Caki2 (cell line): ENCODE results near the gene RAB3A. TPM values are rescaled to one million over a fixed set of nuclear protein-coding genes. Genes with fewer than 3 reads are reported as not detected.

Source experiments
- DNase-seq: peaks from one replicate; pipeline ENCODE4 v3.0.0-alpha.2; 2015; ENCODE audit warnings: low read depth
- in situ Hi-C: cut with HindIII; loops from 2 replicates; pipeline ENCODE4 v1.10.0; 2016; ENCODE audit warnings: low sequenced_read_pairs, low pct_unique_long_range_greater_than_20kb, mixed read lengths
- total RNA-seq: library from RNA; depleted of rRNA; stranded (reverse); fragments of >200 nt; shearing (Covaris generic); gene quantifications from 2 replicates; pipeline ENCODE4 v1.2.3, GENCODE V29; 2014; ENCODE audit warnings: low replicate concordance

RAB3A gene
- total RNA-seq, 1 experiment from 2014 or later = 0.84 TPM

DNA sequence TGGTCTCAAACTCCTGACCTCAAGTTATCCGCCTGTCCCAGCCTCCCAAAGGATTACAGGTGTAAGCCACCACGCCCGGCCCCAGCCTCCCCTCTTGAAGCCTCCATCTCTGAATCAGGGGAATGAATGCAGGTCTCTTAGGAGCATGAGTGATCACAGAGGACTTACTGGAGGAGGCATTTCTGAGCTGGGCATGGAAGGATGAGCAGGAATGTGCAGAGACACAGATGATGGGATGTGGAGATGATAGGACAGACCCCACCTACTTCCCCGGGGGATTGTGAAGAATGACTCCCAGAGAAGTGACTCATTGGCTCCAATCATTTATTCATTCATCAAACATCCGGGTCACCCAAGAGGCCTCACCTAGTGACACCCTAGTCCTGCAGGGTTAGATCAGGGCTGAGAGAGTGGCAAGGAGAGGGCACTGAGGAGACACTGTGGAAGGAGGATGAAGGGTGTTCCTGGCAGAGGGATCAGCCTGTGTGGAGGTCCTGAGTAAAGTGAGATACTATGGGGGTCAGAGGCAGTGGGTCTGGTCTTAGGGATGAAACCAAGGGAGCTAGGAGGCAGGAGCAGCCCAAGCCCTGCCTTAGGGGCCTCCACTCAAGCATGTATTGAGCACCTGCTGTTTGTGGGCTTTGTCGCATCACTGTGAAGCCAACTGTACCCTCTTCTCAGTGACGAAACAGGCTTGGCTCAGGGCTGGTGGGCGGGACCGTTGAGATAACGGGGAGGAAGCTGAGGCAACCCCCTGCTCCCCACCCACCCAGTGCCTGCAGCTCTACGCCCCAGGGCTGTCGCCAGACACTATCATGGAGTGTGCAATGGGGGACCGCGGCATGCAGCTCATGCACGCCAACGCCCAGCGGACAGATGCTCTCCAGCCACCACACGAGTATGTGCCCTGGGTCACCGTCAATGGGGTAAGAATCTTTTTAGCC lies 27.2 kb downstream of the RAB3A start:
- DNase-seq = no peak
- in situ Hi-C loops = no loop called here

GRCh38 chr19:18174983-18175382 lies 28.9 kb downstream of the RAB3A start:
- in situ Hi-C loops = no loop called here
- DNase-seq = no peak

DNA sequence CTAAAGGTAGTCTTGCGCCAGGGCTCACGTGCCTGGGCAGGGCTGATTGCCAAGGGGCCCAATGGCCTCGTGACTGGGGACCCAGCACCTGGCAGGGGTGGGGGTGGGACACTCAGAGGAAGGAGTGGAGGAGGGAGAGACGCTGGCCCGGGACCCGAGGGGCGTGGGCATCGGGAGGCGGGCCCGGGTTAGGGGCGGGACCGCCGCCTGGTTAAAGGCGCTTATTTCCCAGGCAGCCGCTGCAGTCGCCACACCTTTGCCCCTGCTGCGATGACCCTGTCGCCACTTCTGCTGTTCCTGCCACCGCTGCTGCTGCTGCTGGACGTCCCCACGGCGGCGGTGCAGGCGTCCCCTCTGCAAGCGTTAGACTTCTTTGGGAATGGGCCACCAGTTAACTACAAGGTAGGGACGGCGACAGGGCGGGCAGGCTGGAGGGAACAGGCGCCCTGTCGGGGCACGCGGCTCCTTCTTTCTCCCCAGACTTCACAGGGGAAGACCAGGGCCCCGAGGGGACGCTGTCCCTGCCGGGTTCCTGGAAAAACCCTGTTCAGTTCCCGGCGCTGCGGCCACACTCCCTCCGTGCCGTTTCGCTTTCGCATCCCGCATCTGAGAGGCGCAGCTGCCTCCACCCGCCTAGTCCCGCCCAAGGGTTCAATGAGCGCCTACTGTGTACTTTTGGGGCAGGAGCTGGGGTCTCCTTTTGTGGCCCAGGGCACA lies 30.1 kb downstream of the RAB3A start, which contains the start of gene IFI30:
IFI30 (plus strand) TSS at position 242 of the 717 bp plus-strand sequence; CDS start at position 271, 29 bp downstream.
- peak; percentile 73 for DNase-seq
- in situ Hi-C loops = no loop called here

GRCh38 chr19:18173054-18173571 lies 30.7 kb downstream of the RAB3A start:
- no peak for DNase-seq
- in situ Hi-C loops = no loop called here

DNA sequence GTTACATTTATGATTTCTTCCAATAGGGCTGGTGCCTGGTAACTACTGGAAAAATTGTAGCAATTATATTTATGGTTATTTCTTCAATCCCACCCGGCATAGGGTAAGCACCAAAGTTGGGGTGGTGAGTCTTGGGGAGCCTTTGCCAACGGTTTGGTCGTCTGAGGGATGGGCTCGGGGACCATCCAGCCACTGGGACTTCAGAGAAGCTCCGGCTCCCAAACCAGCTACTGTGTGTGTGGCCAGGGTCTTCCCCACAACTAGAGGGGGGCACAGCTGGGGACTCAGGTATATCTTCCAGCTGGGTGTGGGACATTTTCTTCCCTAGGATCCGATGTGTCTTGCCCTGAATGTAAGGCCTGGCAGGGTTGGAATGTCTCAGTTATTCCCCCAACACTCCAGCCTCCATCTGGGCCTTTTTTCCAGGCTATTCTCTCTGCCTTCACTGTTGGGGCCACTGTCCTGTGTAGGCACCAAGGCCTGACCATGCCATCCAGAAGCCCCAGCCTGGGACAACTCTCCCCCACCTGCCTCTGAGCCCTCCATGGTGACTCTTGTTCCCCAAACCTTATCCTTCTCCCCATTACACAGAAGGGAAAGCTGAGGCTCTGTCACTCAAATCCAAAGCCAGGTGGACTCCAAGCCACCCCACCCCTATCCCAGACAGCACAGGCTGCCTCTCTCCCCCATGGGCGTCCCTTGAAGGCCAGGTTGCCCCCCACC lies 31.4 kb downstream of the RAB3A start:
- in situ Hi-C loops = no loop called here

GRCh38 chr19:18171605-18172327 lies 32.1 kb downstream of the RAB3A start:
- in situ Hi-C loops = no loop called here

More for the DNA sequence above, 31.4 kb downstream of the RAB3A start:
- DNase-seq = no peak

DNA sequence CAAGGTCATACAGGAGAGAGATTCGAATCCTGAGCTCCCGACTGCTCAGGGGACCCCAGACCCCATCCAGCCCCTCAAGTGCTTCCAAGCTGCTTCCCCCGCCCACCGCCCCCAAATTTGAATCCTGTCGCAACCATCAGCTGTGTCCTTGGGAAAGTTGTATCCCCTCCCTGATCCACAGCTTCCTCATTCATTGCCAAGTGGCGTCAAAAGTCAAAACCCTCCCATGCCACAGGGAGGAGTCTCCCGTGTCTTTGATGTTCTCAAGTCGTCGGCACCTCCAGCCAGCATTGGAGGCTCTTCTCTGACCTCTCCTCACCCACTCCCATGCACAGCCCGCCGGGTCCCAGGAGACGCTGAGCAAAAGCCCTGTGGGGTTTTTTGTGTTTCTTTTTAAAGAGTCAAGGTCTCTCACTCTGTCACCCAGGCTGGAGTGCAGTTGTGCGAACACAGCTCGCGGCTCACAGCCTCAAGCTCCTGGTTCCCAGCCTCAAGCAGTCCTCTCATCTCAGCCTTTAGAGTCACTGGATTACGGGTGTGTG lies 33.1 kb downstream of the RAB3A start:
- in situ Hi-C loops = no loop called here
- no peak for DNase-seq

More at GRCh38 chr19:18171605-18172327, 32.1 kb downstream of the RAB3A start:
- DNase-seq = no peak

GRCh38 chr19:18168673-18169381 lies 35.0 kb downstream of the RAB3A start:
- in situ Hi-C loops = no loop called here
- DNase-seq = no peak

DNA sequence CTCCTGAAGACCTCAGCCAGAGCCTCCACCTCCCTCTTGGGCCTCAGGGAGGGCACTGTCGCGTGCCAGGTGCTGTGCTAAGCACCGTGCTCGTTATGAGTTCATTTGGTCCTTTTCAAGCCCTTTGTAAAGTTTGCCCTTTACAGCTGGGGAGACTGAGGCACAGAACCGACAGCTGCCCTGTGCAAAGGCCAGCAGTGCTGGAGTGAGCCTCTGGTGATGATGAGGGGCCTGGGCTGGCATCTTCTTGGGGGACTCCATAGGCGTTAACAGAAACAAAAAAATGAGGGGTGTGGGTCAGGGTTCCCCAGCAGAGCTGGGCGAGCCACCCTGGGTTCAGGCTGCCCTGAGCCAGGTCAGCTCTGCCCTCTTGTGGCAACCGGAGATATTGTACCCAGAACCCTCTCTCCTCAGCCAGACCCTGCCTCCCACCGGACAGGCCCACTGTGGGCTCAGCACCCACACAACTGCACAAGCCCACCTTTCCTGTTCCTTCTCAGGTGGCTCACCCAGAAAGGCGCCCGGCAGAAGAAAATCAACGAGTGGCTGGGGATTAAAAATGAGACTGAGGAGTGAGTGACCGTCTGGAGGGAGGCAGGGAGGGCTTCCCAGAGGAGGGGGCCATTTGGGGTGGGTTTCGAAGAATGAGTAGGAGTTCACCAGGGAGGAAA lies 35.7 kb downstream of the RAB3A start:
- in situ Hi-C loops = no loop called here
- DNase-seq = no peak

- DNase-seq = no peak
- in situ Hi-C loops = no loop called here
Measured at GRCh38 chr19:18167011-18167410, 36.8 kb downstream of the RAB3A start.

DNA sequence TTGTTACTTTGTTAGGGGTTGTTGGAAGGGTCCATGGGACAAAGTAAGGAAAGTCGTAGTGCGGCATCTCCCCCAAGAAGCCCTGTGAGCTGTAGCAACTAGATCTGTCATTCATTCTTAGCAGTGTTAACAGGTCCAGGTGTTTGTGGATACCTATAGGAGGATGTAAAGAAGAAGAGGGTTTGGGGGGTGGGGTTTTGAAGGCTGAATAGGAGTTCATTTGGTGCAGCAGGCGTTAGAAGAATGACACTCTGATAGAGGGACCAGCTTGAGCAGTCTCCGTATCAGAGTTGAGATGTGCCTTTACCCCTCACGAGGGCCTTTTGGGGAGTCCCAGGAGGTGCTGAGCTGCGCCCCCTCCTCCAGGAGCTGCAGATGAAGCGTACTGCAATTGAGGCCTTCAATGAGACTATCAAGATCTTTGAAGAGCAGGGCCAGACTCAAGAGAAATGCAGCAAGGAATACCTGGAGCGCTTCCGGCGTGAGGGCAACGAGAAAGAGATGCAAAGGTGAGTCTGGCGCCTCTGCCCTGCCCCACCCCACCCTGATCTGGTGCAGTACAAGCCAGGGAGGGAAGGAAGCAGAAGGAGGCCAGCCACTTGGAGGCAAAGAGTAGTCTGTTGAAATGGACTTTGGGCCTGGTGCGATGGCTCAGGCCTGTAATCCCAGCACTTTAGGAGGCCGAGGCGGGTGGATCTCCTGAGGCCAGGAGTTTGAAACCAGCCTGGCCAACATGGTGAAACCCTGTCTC lies 37.9 kb downstream of the RAB3A start:
- in situ Hi-C loops = no loop called here
- no peak for DNase-seq

DNA sequence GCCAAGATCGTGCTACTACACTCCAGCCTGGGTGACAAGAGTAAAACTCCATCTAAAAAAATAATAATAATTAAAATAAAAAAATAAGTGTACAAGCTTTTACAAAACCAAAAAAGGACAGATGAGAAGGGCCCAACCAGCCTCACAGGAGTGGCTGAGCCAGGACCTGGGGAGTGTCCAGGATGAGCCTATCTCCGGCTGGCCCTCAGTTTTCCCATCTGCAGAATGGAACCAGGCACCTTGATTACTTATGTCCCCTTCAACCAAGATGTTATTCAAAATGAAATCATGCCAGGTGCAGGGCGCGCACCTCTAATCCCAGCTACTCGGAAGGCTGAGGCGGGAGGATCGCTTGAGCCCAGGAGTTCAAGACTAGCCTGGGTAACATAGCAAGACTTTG lies 39.8 kb downstream of the RAB3A start:
- no peak for DNase-seq
- in situ Hi-C loops = no loop called here

DNA sequence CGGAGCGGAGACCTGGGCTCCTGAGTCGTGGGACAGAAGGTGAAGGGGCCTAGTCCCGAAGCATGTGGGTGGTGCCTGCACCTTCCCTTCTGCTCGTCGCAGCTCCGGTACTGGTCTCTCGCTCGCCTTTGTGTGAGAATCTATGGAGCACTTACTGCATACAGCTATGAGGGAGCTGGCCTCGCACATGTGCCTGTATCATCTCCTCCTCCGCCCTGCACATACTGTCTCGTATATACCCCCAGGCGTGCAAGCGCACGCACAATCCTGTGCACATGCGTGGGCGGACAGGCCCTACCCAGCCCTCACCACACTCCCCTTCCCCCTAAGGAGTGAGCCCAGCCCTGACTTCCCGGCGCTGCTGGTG lies 42.2 kb downstream of the RAB3A start:
- DNase-seq = no peak
- in situ Hi-C loops = no loop called here

GRCh38 chr19:18160971-18161635 lies 42.7 kb downstream of the RAB3A start:
- in situ Hi-C loops = no loop called here
- DNase-seq = peak; percentile 60

- peak; percentile 26 for DNase-seq
- in situ Hi-C loops = no loop called here
Measured at GRCh38 chr19:18160493-18160970, 43.3 kb downstream of the RAB3A start.
